ENCODE results near the gene HERPUD1.
A peak's percentile ranks its signal among the peaks of the same experiment; 100 is the strongest.
"Not testable (repeated sequence)": the region's sequence is repeated elsewhere in the genome, so short reads cannot be mapped to it uniquely, and the experiment has no call there.

The HERPUD1 gene

GRCh38 chr16:56984639-56985038 is 52.7 kb downstream of the HERPUD1 start:
- no peak for DNase-seq

GRCh38 chr16:56985288-56985961 is 53.5 kb downstream of the HERPUD1 start:
- DNase-seq, result no peak

- no peak for DNase-seq
Observed at GRCh38 chr16:56985962-56986360, 54.0 kb downstream of the HERPUD1 start.

- no peak for DNase-seq
Observed at GRCh38 chr16:56986361-56986760, 54.4 kb downstream of the HERPUD1 start.

- not testable (repeated sequence) for DNase-seq
Observed at GRCh38 chr16:56986908-56987307, 55.0 kb downstream of the HERPUD1 start.

- no peak for DNase-seq
Observed at GRCh38 chr16:56987692-56988091, 55.8 kb downstream of the HERPUD1 start.

GRCh38 chr16:56988161-56988947 is 56.4 kb downstream of the HERPUD1 start:
- no peak for DNase-seq

GRCh38 chr16:56988948-56989945 is 57.3 kb downstream of the HERPUD1 start, which contains the start of gene NLRC5:
Gene NLRC5, plus strand, starts transcription at chr16:56989557. Its CDS starts 31,156 bp downstream, at chr16:57020713.
- DNase-seq, result peak; percentile 88

- no peak for DNase-seq
Observed at GRCh38 chr16:56989988-56990387, 58.0 kb downstream of the HERPUD1 start.

- DNase-seq, result no peak
Observed at GRCh38 chr16:56990407-56991286, 58.7 kb downstream of the HERPUD1 start.

- not testable (repeated sequence) for DNase-seq
Observed at GRCh38 chr16:56992431-56992830, 60.5 kb downstream of the HERPUD1 start.

GRCh38 chr16:56993204-56993603 is 61.3 kb downstream of the HERPUD1 start:
- DNase-seq, result no peak

GRCh38 chr16:56994311-56994710 is 62.4 kb downstream of the HERPUD1 start:
- DNase-seq, result no peak

Data from activated CD4-positive, alpha-beta T cell treated with anti-CD3 and anti-CD28 coated beads, Interleukin-2, amount 50 U/mL, for 1 hour (primary cell).